Measurements from ENCODE around the gene PNLIPRP2.

Gene PNLIPRP2

DNA sequence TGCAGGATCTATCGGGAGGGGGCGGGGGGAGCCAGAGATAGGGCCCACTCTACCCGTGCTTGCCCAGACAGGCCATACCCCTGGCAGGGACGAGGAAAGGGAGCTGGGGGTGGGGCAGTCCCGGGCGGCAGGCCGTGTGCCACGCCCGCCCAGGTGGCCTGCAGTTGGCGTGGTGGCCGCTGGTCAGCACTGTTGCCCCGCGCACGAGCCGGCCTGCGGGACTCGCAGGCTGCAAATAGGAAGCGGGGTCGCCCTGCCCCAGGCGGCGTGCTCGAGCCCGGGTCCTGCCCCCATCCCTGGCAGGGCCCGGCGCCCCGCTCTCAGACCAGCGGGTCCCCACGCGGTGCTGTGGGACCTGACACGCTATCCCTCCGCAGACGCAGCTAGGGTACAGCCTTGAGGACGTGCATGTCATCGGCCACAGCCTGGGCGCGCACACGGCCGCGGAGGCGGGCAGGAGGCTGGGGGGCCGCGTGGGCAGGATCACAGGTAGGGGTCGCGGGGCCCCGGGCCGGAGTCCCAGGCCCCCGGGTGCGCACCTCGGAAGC is 6.7 kb downstream of the PNLIPRP2 start:
- DNase-seq = peak; percentile 75
- TF ChIP-seq, protein P1, sequence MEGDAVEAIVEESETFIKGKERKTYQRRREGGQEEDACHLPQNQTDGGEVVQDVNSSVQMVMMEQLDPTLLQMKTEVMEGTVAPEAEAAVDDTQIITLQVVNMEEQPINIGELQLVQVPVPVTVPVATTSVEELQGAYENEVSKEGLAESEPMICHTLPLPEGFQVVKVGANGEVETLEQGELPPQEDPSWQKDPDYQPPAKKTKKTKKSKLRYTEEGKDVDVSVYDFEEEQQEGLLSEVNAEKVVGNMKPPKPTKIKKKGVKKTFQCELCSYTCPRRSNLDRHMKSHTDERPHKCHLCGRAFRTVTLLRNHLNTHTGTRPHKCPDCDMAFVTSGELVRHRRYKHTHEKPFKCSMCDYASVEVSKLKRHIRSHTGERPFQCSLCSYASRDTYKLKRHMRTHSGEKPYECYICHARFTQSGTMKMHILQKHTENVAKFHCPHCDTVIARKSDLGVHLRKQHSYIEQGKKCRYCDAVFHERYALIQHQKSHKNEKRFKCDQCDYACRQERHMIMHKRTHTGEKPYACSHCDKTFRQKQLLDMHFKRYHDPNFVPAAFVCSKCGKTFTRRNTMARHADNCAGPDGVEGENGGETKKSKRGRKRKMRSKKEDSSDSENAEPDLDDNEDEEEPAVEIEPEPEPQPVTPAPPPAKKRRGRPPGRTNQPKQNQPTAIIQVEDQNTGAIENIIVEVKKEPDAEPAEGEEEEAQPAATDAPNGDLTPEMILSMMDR (IDR thresholded peaks at IDR 0.05) = peak; percentile 61
- no peaks in the 10 kb centered on the region for H3K9me3 Mint-ChIP-seq
- H3K36me3 Mint-ChIP-seq (ENCODE audit: low read depth) = no peaks in the 10 kb centered on the region
- peaks cover 26% of the 10 kb centered on the region for H3K27me3 Mint-ChIP-seq (ENCODE audit: low read depth, poor library complexity)
- H3K4me3 Mint-ChIP-seq = no peak overlapping the region
- no peak overlapping the region for H3K27ac Mint-ChIP-seq
- H3K4me1 Mint-ChIP-seq = no peaks in the 10 kb centered on the region

DNA sequence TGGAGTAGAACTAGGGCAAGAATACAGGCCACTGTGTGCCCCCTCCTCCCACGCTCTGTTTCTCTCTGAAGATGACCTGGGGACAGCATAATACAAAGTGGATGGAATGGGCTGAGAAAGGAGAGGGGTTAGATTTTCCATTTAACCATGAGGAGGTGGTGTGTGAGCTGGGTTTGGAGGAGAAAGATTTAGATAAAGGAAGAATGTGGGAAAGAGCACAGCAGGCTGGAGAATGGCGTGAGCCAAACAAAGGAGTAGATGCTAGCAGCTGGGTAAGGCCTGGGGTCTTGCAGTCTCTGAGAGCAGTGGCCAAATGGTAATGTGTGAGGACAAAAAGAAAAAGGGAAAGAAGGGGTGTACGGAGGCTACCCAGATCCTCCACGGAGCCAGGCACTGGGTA is 8.6 kb downstream of the PNLIPRP2 start:
- Mint-ChIP-seq H3K4me3 (no peak overlapping the region), H3K27me3 (ENCODE audit: low read depth, poor library complexity) (peaks cover 31% of the 10 kb centered on the region), H3K4me1 (no peaks in the 10 kb centered on the region), H3K9me3 (no peaks in the 10 kb centered on the region), H3K27ac (no peak overlapping the region), H3K36me3 (ENCODE audit: low read depth) (no peaks in the 10 kb centered on the region)
- TF ChIP-seq, protein P1 (IDR thresholded peaks at IDR 0.05) = no peak
- DNase-seq = no peak

DNA sequence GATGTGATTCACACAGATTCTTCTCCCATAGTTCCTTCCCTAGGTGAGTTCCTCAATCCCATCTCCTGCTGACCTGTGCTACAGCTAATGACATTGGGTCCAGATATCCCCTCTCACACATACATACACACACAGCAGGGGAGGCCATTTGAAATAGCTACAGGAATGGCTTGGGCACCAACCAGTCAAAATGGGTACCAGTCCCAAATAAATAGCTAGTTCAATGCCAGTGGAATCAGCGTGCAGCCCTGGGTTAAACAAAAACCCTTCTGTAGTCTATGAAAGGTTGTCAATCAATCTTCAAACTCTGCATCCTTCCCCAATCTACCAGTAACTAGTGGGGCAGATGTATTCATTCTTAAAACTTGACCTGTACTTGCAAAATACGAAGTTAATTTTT is 9.3 kb downstream of the PNLIPRP2 start:
- H3K27ac Mint-ChIP-seq = no peak overlapping the region
- peaks cover 28% of the 10 kb centered on the region for H3K27me3 Mint-ChIP-seq (ENCODE audit: low read depth, poor library complexity)
- no peak for DNase-seq
- TF ChIP-seq, protein P1 (IDR thresholded peaks at IDR 0.05) = no peak
- H3K4me1 Mint-ChIP-seq = no peaks in the 10 kb centered on the region
- H3K4me3 Mint-ChIP-seq = no peak overlapping the region
- no peaks in the 10 kb centered on the region for H3K36me3 Mint-ChIP-seq (ENCODE audit: low read depth)
- H3K9me3 Mint-ChIP-seq = no peaks in the 10 kb centered on the region

DNA sequence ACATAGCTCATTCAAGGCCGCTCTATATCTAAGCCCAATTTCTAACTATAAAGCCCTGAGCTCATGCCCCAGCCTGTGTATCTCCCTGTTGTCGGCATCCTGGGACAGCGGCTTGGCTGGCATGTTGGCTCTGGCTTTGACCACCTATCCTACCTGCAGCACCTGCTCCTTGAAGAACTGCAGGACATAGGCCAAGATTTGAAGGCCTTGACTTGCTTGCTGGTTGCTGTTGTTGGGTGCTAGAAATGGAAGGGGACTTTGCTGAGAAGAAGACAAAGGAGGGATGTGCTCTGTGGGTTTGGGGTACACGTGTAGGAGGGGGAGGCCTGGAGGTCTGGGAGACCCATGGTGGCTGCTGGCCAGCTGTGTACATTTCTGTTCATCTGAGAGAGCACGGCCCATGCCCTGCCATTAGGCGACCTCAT is 11.1 kb downstream of the PNLIPRP2 start:
- no peak for DNase-seq
- TF ChIP-seq, protein P1 (IDR thresholded peaks at IDR 0.05) = no peak
- Mint-ChIP-seq H3K4me3 (no peak overlapping the region), H3K4me1 (no peaks in the 10 kb centered on the region), H3K36me3 (ENCODE audit: low read depth) (no peaks in the 10 kb centered on the region), H3K27me3 (ENCODE audit: low read depth, poor library complexity) (peaks cover 18% of the 10 kb centered on the region), H3K9me3 (no peaks in the 10 kb centered on the region), H3K27ac (no peak overlapping the region)

DNA sequence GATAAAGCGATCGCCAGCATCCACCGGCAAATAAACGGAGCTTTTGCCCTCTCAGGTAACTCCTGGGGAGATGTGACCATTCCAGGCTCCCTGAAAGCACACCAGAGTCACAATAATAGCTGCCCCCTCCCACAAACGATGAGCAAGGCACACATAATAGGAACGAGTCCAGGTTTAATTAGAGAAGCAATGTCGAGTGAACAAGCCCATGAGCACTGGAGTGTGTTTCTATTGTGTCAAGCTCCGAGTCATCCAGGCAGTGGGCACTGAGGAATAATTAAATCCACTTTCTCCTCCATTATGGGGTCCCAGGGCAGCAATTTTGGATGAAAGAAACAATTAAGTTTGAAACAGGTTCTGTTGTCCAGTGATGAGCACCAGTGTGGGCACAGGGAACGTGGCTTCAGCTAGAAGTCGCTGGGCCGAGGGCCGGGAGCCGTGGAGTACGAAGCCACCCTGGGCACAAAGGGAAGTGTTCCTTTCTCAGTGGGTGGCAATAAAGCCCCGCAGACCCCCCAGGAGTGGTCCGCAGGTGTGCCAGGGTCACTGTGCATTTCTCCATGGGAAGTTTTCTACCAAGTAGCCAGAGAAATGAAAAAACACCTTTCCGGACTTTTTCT is 12.0 kb downstream of the PNLIPRP2 start:
- Mint-ChIP-seq H3K4me3 (no peak overlapping the region), H3K36me3 (ENCODE audit: low read depth) (no peaks in the 10 kb centered on the region), H3K27me3 (ENCODE audit: low read depth, poor library complexity) (peaks cover 14% of the 10 kb centered on the region), H3K27ac (no peak overlapping the region), H3K4me1 (no peaks in the 10 kb centered on the region), H3K9me3 (no peaks in the 10 kb centered on the region)
- no peak for DNase-seq
- TF ChIP-seq, protein P1 (IDR thresholded peaks at IDR 0.05) = no peak

DNA sequence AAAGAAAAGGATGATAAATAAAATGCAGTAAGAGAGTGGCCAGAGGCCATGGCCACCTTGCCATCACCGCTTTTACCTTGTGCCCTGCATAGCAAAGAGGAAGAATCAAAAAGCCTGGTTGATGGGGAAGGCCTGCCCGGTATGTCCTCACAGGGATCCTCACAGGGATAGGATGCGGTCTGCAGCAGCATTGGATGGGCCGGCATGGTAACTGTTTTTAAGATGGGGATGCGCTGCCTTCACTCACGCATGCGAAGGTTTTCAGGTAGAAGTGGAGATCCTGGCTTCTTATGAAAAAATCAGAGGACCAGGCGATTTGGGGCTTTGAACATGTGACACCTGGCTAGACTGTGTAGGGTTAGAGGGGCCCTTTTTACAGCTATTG is 12.5 kb downstream of the PNLIPRP2 start:
- H3K36me3 Mint-ChIP-seq (ENCODE audit: low read depth) = no peaks in the 10 kb centered on the region
- peaks cover 14% of the 10 kb centered on the region for H3K27me3 Mint-ChIP-seq (ENCODE audit: low read depth, poor library complexity)
- DNase-seq = no peak
- no peak overlapping the region for H3K4me3 Mint-ChIP-seq
- H3K27ac Mint-ChIP-seq = no peak overlapping the region
- TF ChIP-seq, protein P1 (IDR thresholded peaks at IDR 0.05) = no peak
- no peaks in the 10 kb centered on the region for H3K4me1 Mint-ChIP-seq
- H3K9me3 Mint-ChIP-seq = no peaks in the 10 kb centered on the region
